HFF-Myc (cell line): ENCODE data around the gene BRD4.

Experiments
- DNase-seq: peaks from one replicate; pipeline ENCODE4 v3.0.0-alpha.2; 2011; ENCODE audit warnings: low read depth; ENCODE audit errors: extremely low read depth
- H3K4me3 ChIP-seq: replicated peaks from 2 replicates; pipeline ENCODE4 v1.5.1; 2011; ENCODE audit warnings: low read depth, mild to moderate bottlenecking, control low read depth, low read length
- CTCF ChIP-seq: IDR thresholded peaks from 2 replicates; pipeline ENCODE4 v1.5.1; 2012; ENCODE audit warnings: mild to moderate bottlenecking, low read depth, low read length, control low read depth; ENCODE audit errors: missing control alignments

The BRD4 gene

GRCh38 chr19:15244106-15244803 lies 88.1 kb downstream of the BRD4 start:
- DNase-seq: no peak
- TF ChIP-seq CTCF: no peak
- H3K4me3 ChIP-seq: no peak overlapping the region

- TF ChIP-seq CTCF: no peak
- H3K4me3 ChIP-seq: no peak overlapping the region
- DNase-seq: no peak
Measured at GRCh38 chr19:15243236-15243957, 88.9 kb downstream of the BRD4 start.

DNA sequence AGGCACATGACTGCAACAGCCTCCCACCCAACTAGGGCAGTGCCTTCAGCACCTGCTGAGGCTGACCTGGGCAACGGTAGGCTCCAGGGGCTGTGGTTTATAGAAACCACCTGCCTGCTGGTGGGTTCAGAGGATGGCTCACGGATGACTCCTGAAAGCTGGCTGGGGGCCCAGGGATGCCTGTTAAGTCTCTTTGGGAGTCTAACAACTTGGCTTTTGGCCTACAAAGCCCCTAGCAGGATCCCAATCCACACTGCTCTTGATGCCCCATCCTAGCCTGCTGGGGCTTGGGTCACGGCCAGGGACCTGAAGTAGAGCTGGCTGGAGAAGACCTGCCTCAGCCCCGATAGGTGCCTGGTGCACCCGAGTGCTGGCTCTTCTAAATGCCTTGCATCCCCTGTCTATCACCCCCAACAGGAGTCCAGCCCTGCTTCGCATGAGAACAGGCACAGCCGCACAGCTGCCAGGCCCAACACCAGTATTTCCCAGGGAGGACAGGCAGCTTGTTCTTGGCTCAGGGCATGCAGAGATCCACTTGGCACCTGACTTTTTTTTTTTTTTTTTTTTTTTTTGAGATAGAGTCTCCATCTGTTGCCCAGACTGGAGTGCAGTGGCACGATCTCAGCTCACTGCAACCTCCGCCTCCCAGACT lies 91.0 kb downstream of the BRD4 start:
- no peak for DNase-seq
- TF ChIP-seq CTCF: no peak
- H3K4me3 ChIP-seq: no peak overlapping the region

DNA sequence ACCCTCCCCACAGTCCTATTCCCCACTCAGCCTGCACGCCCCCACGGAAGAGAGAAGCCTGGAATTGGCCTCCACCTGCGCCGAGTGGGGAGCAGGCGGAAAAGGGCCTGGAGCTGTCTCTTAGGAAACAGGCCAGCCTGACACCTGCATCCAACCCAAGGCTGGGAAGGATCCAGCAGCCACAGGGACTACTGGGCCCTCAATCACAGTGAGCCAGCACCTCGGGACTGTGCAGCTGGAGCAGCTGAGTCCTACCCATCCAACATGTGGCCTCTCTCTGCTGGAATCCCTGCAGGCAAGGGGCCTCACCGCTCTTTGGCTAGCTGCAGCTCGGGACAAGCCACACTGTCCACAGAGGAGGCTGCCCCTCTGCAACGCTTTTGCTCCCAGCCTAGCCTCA lies 91.8 kb downstream of the BRD4 start:
- no peak overlapping the region for H3K4me3 ChIP-seq
- no peak for DNase-seq
- no peak for TF ChIP-seq CTCF

DNA sequence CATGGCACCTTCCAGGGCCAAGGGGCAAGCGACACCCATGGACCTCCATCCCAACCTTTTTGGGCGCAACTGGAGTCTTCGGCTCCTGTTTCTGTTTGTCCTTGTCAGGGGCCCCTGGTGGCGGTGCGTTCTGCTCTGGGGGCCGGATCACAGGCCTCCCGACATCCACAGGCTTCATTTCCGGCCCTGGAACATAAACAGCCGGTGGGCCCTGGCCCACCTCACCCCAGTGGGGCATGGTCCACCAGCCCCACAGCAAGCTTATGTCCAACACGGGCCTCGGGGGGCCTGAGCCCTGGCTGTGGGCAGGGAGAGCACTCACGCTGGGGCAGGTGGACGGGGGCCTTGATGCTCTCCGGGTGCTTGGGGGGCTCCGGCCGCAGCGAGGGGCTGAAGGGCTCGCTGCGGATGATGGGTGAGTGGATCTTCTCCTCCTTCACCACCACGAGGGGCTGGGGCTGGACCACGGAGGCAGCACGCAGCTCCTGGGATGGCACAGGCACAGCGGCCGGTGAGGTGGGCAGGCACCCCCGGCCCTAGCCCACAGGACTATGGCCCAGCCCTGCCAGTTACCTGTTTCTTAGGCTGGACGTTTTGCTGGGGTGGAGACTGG lies 92.9 kb downstream of the BRD4 start:
- no peak for TF ChIP-seq CTCF
- H3K4me3 ChIP-seq: no peak overlapping the region
- no peak for DNase-seq

DNA sequence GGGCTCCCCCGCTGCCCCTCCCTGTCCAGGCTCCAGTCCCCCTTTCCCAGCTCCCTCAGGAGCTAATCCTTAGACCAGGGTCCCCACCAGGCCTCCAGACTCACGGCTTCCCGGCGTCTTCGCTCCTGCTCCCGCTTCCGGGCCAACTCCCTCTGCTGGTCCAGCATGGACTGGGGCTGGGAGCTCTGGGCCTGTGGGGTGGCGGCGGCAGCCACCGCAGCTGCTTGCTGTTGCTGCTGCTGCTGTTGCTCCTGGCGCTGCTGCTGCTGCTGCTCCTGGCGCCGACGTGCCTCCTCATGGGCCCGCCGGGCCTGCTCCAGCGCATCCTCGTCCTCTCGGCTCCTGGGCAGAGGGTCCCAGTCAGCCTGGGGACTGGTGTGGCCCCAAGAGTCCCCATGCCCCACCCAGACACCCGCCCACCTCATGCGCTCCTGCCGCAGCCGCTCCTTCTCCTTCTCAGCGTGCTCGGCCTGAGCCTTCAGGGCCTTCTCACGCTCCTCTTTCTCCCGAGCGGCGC lies 93.6 kb downstream of the BRD4 start:
- TF ChIP-seq CTCF: no peak
- no peak for DNase-seq
- H3K4me3 ChIP-seq: no peak overlapping the region
